CD4-positive, alpha-beta T cell treated with Interleukin-15 for 4 hours (primary cell): ENCODE results near the gene TMA7.

ENCODE experiments used
- DNase-seq: peaks from one replicate; pipeline ENCODE4 v3.0.0-alpha.2; 2020; ENCODE audit warnings: low spot score

TMA7 gene

GRCh38 chr3:48423241-48423882 lies 16.7 kb upstream of the TMA7 start:
- no peak for DNase-seq

GRCh38 chr3:48423883-48424695 lies 16.0 kb upstream of the TMA7 start:
- no peak for DNase-seq

GRCh38 chr3:48425281-48425812 lies 14.7 kb upstream of the TMA7 start:
- no peak for DNase-seq

- no peak for DNase-seq
These were observed 13.6 kb upstream of the TMA7 start for GRCh38 chr3:48426401-48426909.

GRCh38 chr3:48426944-48427629 lies 13.0 kb upstream of the TMA7 start:
- no peak for DNase-seq

- no peak for DNase-seq
These were observed 12.5 kb upstream of the TMA7 start for GRCh38 chr3:48427630-48427962.

GRCh38 chr3:48428088-48428571 lies 11.9 kb upstream of the TMA7 start:
- DNase-seq = no peak

GRCh38 chr3:48428572-48429316 lies 11.3 kb upstream of the TMA7 start:
- no peak for DNase-seq

GRCh38 chr3:48429317-48429959 lies 10.6 kb upstream of the TMA7 start:
- peak; percentile 58 for DNase-seq

GRCh38 chr3:48429960-48430707 lies 9.9 kb upstream of the TMA7 start, which contains the start of gene PLXNB1:
PLXNB1 (minus strand) TSS chr3:48430086; CDS start chr3:48424611, 5,475 bp downstream.
- DNase-seq = no peak

- no peak for DNase-seq
These were observed 9.4 kb upstream of the TMA7 start for GRCh38 chr3:48430708-48431101.

GRCh38 chr3:48431224-48432029 lies 8.6 kb upstream of the TMA7 start:
- DNase-seq = no peak

GRCh38 chr3:48432411-48433371 lies 7.4 kb upstream of the TMA7 start:
- DNase-seq = no peak

GRCh38 chr3:48433472-48434118 lies 6.5 kb upstream of the TMA7 start:
- DNase-seq = no peak

GRCh38 chr3:48434591-48435222 lies 5.3 kb upstream of the TMA7 start:
- DNase-seq = no peak

GRCh38 chr3:48435223-48435595 lies 4.8 kb upstream of the TMA7 start:
- no peak for DNase-seq

GRCh38 chr3:48435774-48436476 lies 4.1 kb upstream of the TMA7 start:
- DNase-seq = peak; percentile 90
